ENCODE measurements around the gene MYRF. TPM values are rescaled to one million over a fixed set of nuclear protein-coding genes. Genes with fewer than 3 reads are reported as not detected.

MYRF gene
- total and polyA plus RNA-seq, 2 of the 13 experiments (the other 11 are each of a cell fraction or from before 2014, with no cell fraction given) = 10.2 to 25.9 TPM

DNA sequence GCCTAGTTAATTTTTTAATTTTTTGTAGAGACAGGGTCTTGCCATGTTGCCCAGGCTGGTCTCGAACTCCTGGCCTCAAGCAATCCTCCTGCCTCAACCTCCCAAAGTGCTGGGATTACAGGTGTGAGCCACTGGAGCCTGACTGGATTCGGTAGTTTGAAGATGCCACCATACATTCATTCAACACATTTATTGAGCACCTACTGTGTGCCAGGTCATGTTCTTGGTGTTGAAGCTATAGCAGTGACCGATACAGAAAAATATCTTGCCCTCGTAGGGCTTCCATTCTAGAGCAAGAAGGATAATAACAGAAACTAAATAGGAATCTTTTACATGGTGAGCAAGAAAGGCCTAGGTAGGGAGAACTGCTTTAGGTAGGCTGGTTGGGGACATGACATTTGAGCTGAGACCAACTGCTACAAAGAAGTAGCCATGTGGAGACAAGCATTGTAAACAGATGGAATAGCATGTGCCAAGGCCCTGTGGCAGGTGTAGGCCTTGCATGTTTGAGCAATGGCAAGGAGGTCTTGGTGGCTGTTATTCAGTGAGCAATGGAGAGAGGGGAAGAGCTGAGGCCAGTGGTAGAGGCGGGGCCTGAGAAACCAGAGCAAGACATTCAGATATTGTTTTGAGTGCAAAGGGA, 1.7 kb upstream of the MYRF start:
- ChIA-PET CTCF (ENCODE audit: low intra/inter-chr PET ratio, low total read pairs) (interaction anchor here (3.5 to 5.4 kb wide), 3 partner anchors 19 to 37 kb away, joined by 18 to 51 read pairs (median 47); no protein-coding TSS in a partner anchor), POLR2A (interaction anchor here (1.0 to 6.2 kb wide), 6 partner anchors 17 to 84 kb away, joined by 3 to 43 read pairs (median 11); partner anchors contain the start of genes FEN1 and TMEM258)
- no peak for FAIRE-seq
- peaks cover 80% of the 10 kb centered on the region for H3K4me1 ChIP-seq (ENCODE audit: insufficient read depth, low read length)
- WGBS (ENCODE audit: low lambda C conversion rate) = 79% methylated on average over 5 of the region's 5 CpGs
- H4K20me1 ChIP-seq (ENCODE audit: insufficient read depth, low read length) = no peaks in the 10 kb centered on the region
- no peaks in the 10 kb centered on the region for H3K9me3 ChIP-seq (ENCODE audit: low read length)
- ATAC-seq = no peak
- no peaks in the 10 kb centered on the region for H3K27me3 ChIP-seq (ENCODE audit: control insufficient read depth in 1 of 2, insufficient read depth in 2 of 2, low read length in 2 of 2)
- no peaks in the 10 kb centered on the region for H3K36me3 ChIP-seq (replicated peaks in 1 of 2; ENCODE audit: control insufficient read depth in 1 of 2, insufficient read depth in 2 of 2, low read length in 2 of 2)
- peak overlapping the region; percentile 94 for H3K4me2 ChIP-seq (ENCODE audit: low read depth, low read length)
- H3K27ac ChIP-seq (ENCODE audit: extremely low read length, insufficient read depth, low read length) = no peak overlapping the region
- BruUV-seq (replicated peaks) = no TSS peak
- no peak overlapping the region for H2AFZ ChIP-seq (ENCODE audit: low read length)
- DNase-seq (ENCODE audit: low spot score) = no peak
- intact Hi-C loops (cut with micrococcal nuclease; ENCODE audit: unreplicated experiment) (no loop called here), in situ Hi-C loops (cut with HindIII; ENCODE audit: extremely low pct_ligation_motif_present, low pct_unique_long_range_greater_than_20kb) (no loop called here)
- no peak overlapping the region for H3K9ac ChIP-seq (ENCODE audit: insufficient read depth, low read depth, low read length)
- peaks cover 33% of the 10 kb centered on the region for H3K79me2 ChIP-seq (ENCODE audit: insufficient read depth, low read length)
- H3K4me3 ChIP-seq (replicated peaks in 1 of 3; ENCODE audit: insufficient read depth in 1 of 3, low read depth in 2 of 3, low read length in 3 of 3) = 0 out of 6 replicates have a peak overlapping the region, but pooled peaks of 1 of the 3 experiments have one; percentile 68
- TF ChIP-seq SUZ12 (IDR thresholded peaks at IDR 0.05; ENCODE audit: low read depth, low read length) (no peak), ZKSCAN1 (IDR thresholded peaks at IDR 0.05; ENCODE audit: low read length) (peak; percentile 57), ZNF589 (CRISPR knock-in tag; conservative IDR thresholded peaks at IDR 0.05) (no peak), LCORL (IDR thresholded peaks at IDR 0.05) (no peak), LCORL (CRISPR knock-in tag; IDR thresholded peaks at IDR 0.05) (no peak), SKI (IDR thresholded peaks at IDR 0.05; ENCODE audit: partially characterized antibody) (no peak), KDM1A (CRISPR knock-in tag; IDR thresholded peaks at IDR 0.05) (peak; percentile 94), ZFP41 (CRISPR knock-in tag; IDR thresholded peaks at IDR 0.05; ENCODE audit: borderline replicate concordance) (no peak), ADNP (CRISPR knock-in tag; IDR thresholded peaks at IDR 0.05) (0 out of 2 replicates have a peak, but pooled peaks have one; percentile 39), MIER3 (CRISPR knock-in tag; IDR thresholded peaks at IDR 0.05; ENCODE audit: borderline replicate concordance) (no peak), ZNF510 (CRISPR knock-in tag; IDR thresholded peaks at IDR 0.05; ENCODE audit: low read depth) (no peak), SATB2 (CRISPR knock-in tag; IDR thresholded peaks at IDR 0.05) (no peak), BORCS8-MEF2B (CRISPR knock-in tag; IDR thresholded peaks at IDR 0.05) (no peak), RARA (CRISPR knock-in tag; IDR thresholded peaks at IDR 0.05) (no peak), MAZ (IDR thresholded peaks at IDR 0.05; ENCODE audit: borderline replicate concordance, low read depth, low read length) (no peak), MAZ (CRISPR knock-in tag; IDR thresholded peaks at IDR 0.05; ENCODE audit: low read depth) (no peak), ATAD3A (CRISPR knock-in tag; IDR thresholded peaks at IDR 0.05) (no peak)
- TF ChIP-seq, protein P1, sequence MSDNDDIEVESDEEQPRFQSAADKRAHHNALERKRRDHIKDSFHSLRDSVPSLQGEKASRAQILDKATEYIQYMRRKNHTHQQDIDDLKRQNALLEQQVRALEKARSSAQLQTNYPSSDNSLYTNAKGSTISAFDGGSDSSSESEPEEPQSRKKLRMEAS (IDR thresholded peaks at IDR 0.05) = no peak
- TF ChIP-seq, protein P2, sequence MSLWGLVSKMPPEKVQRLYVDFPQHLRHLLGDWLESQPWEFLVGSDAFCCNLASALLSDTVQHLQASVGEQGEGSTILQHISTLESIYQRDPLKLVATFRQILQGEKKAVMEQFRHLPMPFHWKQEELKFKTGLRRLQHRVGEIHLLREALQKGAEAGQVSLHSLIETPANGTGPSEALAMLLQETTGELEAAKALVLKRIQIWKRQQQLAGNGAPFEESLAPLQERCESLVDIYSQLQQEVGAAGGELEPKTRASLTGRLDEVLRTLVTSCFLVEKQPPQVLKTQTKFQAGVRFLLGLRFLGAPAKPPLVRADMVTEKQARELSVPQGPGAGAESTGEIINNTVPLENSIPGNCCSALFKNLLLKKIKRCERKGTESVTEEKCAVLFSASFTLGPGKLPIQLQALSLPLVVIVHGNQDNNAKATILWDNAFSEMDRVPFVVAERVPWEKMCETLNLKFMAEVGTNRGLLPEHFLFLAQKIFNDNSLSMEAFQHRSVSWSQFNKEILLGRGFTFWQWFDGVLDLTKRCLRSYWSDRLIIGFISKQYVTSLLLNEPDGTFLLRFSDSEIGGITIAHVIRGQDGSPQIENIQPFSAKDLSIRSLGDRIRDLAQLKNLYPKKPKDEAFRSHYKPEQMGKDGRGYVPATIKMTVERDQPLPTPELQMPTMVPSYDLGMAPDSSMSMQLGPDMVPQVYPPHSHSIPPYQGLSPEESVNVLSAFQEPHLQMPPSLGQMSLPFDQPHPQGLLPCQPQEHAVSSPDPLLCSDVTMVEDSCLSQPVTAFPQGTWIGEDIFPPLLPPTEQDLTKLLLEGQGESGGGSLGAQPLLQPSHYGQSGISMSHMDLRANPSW (CRISPR knock-in tag; IDR thresholded peaks at IDR 0.05; ENCODE audit: borderline replicate concordance) = no peak
- TF ChIP-seq, protein P3, sequence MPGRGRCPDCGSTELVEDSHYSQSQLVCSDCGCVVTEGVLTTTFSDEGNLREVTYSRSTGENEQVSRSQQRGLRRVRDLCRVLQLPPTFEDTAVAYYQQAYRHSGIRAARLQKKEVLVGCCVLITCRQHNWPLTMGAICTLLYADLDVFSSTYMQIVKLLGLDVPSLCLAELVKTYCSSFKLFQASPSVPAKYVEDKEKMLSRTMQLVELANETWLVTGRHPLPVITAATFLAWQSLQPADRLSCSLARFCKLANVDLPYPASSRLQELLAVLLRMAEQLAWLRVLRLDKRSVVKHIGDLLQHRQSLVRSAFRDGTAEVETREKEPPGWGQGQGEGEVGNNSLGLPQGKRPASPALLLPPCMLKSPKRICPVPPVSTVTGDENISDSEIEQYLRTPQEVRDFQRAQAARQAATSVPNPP (CRISPR knock-in tag; IDR thresholded peaks at IDR 0.05) = no peak
- TF ChIP-seq, protein P4, sequence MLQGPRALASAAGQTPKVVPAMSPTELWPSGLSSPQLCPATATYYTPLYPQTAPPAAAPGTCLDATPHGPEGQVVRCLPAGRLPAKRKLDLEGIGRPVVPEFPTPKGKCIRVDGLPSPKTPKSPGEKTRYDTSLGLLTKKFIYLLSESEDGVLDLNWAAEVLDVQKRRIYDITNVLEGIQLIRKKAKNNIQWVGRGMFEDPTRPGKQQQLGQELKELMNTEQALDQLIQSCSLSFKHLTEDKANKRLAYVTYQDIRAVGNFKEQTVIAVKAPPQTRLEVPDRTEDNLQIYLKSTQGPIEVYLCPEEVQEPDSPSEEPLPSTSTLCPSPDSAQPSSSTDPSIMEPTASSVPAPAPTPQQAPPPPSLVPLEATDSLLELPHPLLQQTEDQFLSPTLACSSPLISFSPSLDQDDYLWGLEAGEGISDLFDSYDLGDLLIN (CRISPR knock-in tag; IDR thresholded peaks at IDR 0.05; ENCODE audit: borderline replicate concordance) = no peak

All from HepG2 (cell line).